Motor neuron (in vitro differentiated cells): ENCODE measurements around the gene GATA2. TPM values are rescaled to one million over a fixed set of nuclear protein-coding genes. Genes with fewer than 3 reads are reported as not detected.

Source experiments
- ATAC-seq, 8 experiments: fragments of 200-7000 bp; cut with Tn5 transposase; replicated peaks in 6 of 8; 2 replicates each; pipeline ENCODE4 v1.8.0; 2021; ENCODE audit warnings: mild to moderate bottlenecking in 8 of 8, moderate library complexity in 8 of 8
- H3K27ac ChIP-seq, 2 donors: fragments of 250-450 bp; sonication (Bioruptor Pico); 2 replicates each; pipeline ENCODE4 v1.9.0; 2021; ENCODE audit warnings: antibody characterized with exemption in 2 of 2, mild to moderate bottlenecking in 2 of 2, moderate library complexity in 1 of 2
- H3K4me1 ChIP-seq, 2 donors: fragments of 250-450 bp; sonication (Bioruptor Pico); replicated peaks in 1 of 2; 2 replicates each; pipeline ENCODE4 v1.6.1; 2021; ENCODE audit warnings: antibody characterized with exemption in 2 of 2, mild to moderate bottlenecking in 2 of 2, moderate library complexity in 1 of 2
- H3K4me3 ChIP-seq, 5 donors: fragments of 250-450 bp; sonication (Bioruptor Pico); 2 replicates each; pipeline ENCODE4 v1.9.0; 2021; ENCODE audit warnings: antibody characterized with exemption in 5 of 5, mild to moderate bottlenecking in 5 of 5, moderate library complexity in 4 of 5
- WGBS, 10 experiments: fragments of 450-650 bp; shearing (Covaris generic); methylation state at CpG; one replicate each; pipeline ENCODE4 v1.0.0; 2022; 5-methylcytosine and 5-hydroxymethylcytosine counted together
- in situ Hi-C, 9 experiments: fragments of 400-800 bp; cut with MboI; loops; one replicate each; pipeline ENCODE4 v1.15.0; 2021; ENCODE audit warnings: low sequenced_read_pairs in 9 of 9, low pct_unique_long_range_greater_than_20kb in 2 of 9; ENCODE audit not compliant: unreplicated experiment in 9 of 9
- total RNA-seq, 8 experiments: library from RNA; unstranded; fragments of 300-600 nt; gene quantifications; 2 replicates each; pipeline versions ENCODE4 v1.2.3 to v1.2.4, GENCODE V29; 2022

Gene GATA2
- total RNA-seq, 8 experiments from 2014 or later = 0.27 to 14.8 (median 1.6) TPM

GRCh38 chr3:128483657-128484403, 9.2 kb downstream of the GATA2 start:
- Histone ChIP-seq H3K4me1 (peaks cover 13 to 50% of the 10 kb centered on the region in 2 donors), H3K4me3 (no peak overlapping the region), H3K27ac (no peak overlapping the region)
- ATAC-seq = no peak
- WGBS, 10 experiments = 0 to 36% (median 5%) methylated on average over 1 to 17 of the region's 26 CpGs; no CpG with 5 or more reads in 3 of the 10 experiments
- in situ Hi-C loops = loop anchor here in 1 of 9 experiments (25.0 kb wide), 1 partner anchor 397 kb away; no protein-coding TSS in a partner anchor

GRCh38 chr3:128482666-128483656, 10.0 kb downstream of the GATA2 start:
- in situ Hi-C loops = loop anchor here in 1 of 9 experiments (25.0 kb wide), 1 partner anchor 396 kb away; no protein-coding TSS in a partner anchor
- Histone ChIP-seq H3K4me1 (peaks cover 13 to 41% of the 10 kb centered on the region in 2 donors), H3K27ac (no peak overlapping the region), H3K4me3 (no peak overlapping the region)
- ATAC-seq = peak; percentile 15 to 60 (median 42)
- 0 to 67% (median 16%) methylated on average over 1 to 11 of the region's 33 CpGs; no CpG with 5 or more reads in 1 of the 10 experiments for WGBS, 10 experiments

- Histone ChIP-seq H3K4me3 (no peak overlapping the region), H3K4me1 (peaks cover 13 to 34% of the 10 kb centered on the region in 2 donors), H3K27ac (no peak overlapping the region)
- WGBS, 10 experiments = 0 to 40% (median 17%) methylated on average over 1 to 5 of the region's 11 CpGs; no CpG with 5 or more reads in 5 of the 10 experiments
- peak; percentile 19 to 68 (median 56) for ATAC-seq
- in situ Hi-C loops = loop anchor here in 1 of 9 experiments (25.0 kb wide), 1 partner anchor 395 kb away; no protein-coding TSS in a partner anchor
Measured at GRCh38 chr3:128482175-128482574, 10.8 kb downstream of the GATA2 start.

- 0 to 80% (median 0%) methylated on average over 1 of the region's 19 CpGs; no CpG with 5 or more reads in 7 of the 10 experiments for WGBS, 10 experiments
- peak; percentile 9 to 75 (median 38) for ATAC-seq
- Histone ChIP-seq H3K4me1 (peaks cover 7 to 28% of the 10 kb centered on the region in 2 donors), H3K27ac (no peak overlapping the region), H3K4me3 (no peak overlapping the region)
- in situ Hi-C loops = loop anchor here in 1 of 9 experiments (25.0 kb wide), 1 partner anchor 394 kb away; no protein-coding TSS in a partner anchor
Measured at GRCh38 chr3:128481438-128481942, 11.5 kb downstream of the GATA2 start.

- Histone ChIP-seq H3K4me1 (peaks cover 7 to 28% of the 10 kb centered on the region in 2 donors), H3K4me3 (no peak overlapping the region), H3K27ac (no peak overlapping the region)
- in situ Hi-C loops = loop anchor here in 1 of 9 experiments (25.0 kb wide), 1 partner anchor 394 kb away; no protein-coding TSS in a partner anchor
- no peak for ATAC-seq
- WGBS, 10 experiments = 23 to 46% (median 30%) methylated on average over 2 to 4 of the region's 27 CpGs; no CpG with 5 or more reads in 6 of the 10 experiments
Measured at GRCh38 chr3:128480717-128481437, 12.1 kb downstream of the GATA2 start.

GRCh38 chr3:128480278-128480677, 12.7 kb downstream of the GATA2 start:
- no peak for ATAC-seq

GRCh38 chr3:128479558-128480086, 13.4 kb downstream of the GATA2 start:
- in situ Hi-C loops = loop anchor here in 1 of 9 experiments (25.0 kb wide), 1 partner anchor 392 kb away; no protein-coding TSS in a partner anchor
- WGBS, 10 experiments = 26 to 100% (median 64%) methylated on average over 2 to 9 of the region's 10 CpGs; no CpG with 5 or more reads in 3 of the 10 experiments
- Histone ChIP-seq H3K4me1 (peaks cover 7 to 28% of the 10 kb centered on the region in 2 donors), H3K4me3 (no peak overlapping the region), H3K27ac (no peak overlapping the region)
- no peak for ATAC-seq

More at GRCh38 chr3:128480278-128480677, 12.7 kb downstream of the GATA2 start:
- Histone ChIP-seq H3K27ac (no peak overlapping the region), H3K4me1 (peaks cover 7 to 28% of the 10 kb centered on the region in 2 donors), H3K4me3 (no peak overlapping the region)
- WGBS, 10 experiments = 0 to 100% (median 35%) methylated on average over 1 to 8 of the region's 11 CpGs; no CpG with 5 or more reads in 5 of the 10 experiments
- in situ Hi-C loops = loop anchor here in 1 of 9 experiments (25.0 kb wide), 1 partner anchor 393 kb away; no protein-coding TSS in a partner anchor

- in situ Hi-C loops = loop anchor here in 1 of 9 experiments (25.0 kb wide), 1 partner anchor 392 kb away; no protein-coding TSS in a partner anchor
- 33 to 100% (median 51%) methylated on average over 1 to 7 of the region's 11 CpGs for WGBS, 10 experiments
- no peak overlapping the region for H3K27ac ChIP-seq
- peaks cover 7 to 27% of the 10 kb centered on the region in 2 donors for H3K4me1 ChIP-seq
- ATAC-seq = no peak
- H3K4me3 ChIP-seq = no peak overlapping the region
Measured at GRCh38 chr3:128478576-128479506, 14.2 kb downstream of the GATA2 start.

GRCh38 chr3:128476659-128477058, 16.3 kb downstream of the GATA2 start:
- 63 to 100% (median 80%) methylated on average over 1 to 3 of the region's 5 CpGs; no CpG with 5 or more reads in 3 of the 10 experiments for WGBS, 10 experiments
- H3K4me1 ChIP-seq = peaks cover 0 to 8% of the 10 kb centered on the region in 2 donors
- H3K4me3 ChIP-seq = no peak overlapping the region
- in situ Hi-C loops = loop anchor here in 1 of 9 experiments (25.0 kb wide), 1 partner anchor 389 kb away; no protein-coding TSS in a partner anchor
- no peak for ATAC-seq
- no peak overlapping the region for H3K27ac ChIP-seq

GRCh38 chr3:128475355-128475754, 17.6 kb downstream of the GATA2 start:
- no peak overlapping the region for H3K27ac ChIP-seq
- H3K4me1 ChIP-seq = peaks cover 0 to 3% of the 10 kb centered on the region in 2 donors
- in situ Hi-C loops = loop anchor here in 1 of 9 experiments (25.0 kb wide), 1 partner anchor 388 kb away; no protein-coding TSS in a partner anchor
- no peak overlapping the region for H3K4me3 ChIP-seq
- 67 to 100% (median 72%) methylated on average over 1 to 6 of the region's 8 CpGs; no CpG with 5 or more reads in 7 of the 10 experiments for whole genome bisulfite sequencing, 10 experiments
- no peak for ATAC-seq
